ENCODE results near the gene JAG2.

- TF ChIP-seq CTCF (IDR thresholded peaks at IDR 0.05) (peak in 4 of 6 experiments; percentile 27 to 36 (median 32)), POLR2A (IDR thresholded peaks at IDR 0.05) (no peak)
Measured at GRCh38 chr14:105168979-105169507, 467 bp upstream of the JAG2 start.
